GM19467 (cell line): ENCODE measurements around the gene XPNPEP2.

ENCODE experiments used
- ATAC-seq: cut with Tn5 transposase; IDR thresholded peaks from one replicate; pipeline ENCODE4 v1.9.1; 2021; ENCODE audit warnings: mild to moderate bottlenecking, moderate library complexity; ENCODE audit not compliant: unreplicated experiment

Gene XPNPEP2

GRCh38 chrX:129777218-129778030, 38.6 kb downstream of the XPNPEP2 start:
- peak; percentile 22 for ATAC-seq

DNA sequence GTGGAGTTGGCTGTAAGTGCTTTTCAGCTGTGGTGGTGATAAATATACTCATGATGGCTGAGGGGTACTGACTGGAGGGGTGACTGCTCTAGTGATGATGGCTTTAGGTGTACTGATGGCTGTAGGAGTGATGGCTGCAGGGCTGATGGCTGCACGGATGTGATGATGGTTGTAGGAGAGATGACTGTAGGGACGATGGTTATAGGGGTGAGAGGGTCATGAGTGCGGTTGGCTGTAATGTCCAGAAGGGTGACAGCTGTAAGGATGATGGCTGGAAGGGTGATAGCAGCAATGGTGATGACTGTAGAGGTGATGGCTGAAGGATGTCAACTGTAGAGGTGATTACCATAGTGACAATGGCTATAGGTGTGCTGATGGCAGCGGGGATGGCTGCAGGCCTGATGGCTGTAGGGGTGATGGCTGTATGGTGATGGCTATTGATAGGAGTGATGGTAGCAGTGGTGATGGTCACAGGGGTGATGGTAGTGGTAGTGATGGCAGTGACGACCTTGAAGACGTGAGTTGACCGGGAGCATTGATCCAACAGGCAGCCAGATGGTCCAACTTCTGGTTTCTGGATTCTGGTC, 40.4 kb downstream of the XPNPEP2 start:
- ATAC-seq, result no peak

- ATAC-seq, result peak; percentile 28
These were observed 41.0 kb downstream of the XPNPEP2 start, which contains the start of gene SASH3 for GRCh38 chrX:129779747-129780146. Gene SASH3 (plus strand): TSS chrX:129779949. CDS start chrX:129780098, 149 bp downstream.

GRCh38 chrX:129780441-129781105, 41.8 kb downstream of the XPNPEP2 start:
- no peak for ATAC-seq

DNA sequence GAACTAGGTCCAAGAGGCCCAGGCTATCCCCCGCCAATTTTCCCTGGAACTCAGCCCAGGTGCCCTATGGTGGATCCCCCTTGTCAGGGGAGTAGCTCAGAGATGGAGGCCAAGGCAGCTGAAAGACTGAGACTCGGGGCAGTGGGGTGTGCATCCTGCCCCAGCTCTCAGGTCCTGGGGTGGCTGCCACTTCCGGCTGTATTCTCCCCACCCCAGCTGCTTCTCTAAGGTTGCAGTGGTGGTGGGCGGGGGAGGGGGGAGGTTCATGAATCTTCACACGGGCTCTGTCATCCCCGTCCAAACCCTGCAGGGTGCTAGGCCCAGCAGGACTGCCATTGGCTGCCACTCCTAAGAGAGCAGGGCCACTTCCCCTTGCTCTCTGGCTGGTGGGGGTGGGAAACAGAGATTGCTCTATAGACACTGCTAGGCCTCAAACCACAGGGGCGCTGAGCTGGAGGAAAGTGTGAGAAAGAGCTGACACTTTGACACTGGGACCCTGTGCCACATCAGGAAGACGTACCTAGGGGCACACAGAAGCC, 42.4 kb downstream of the XPNPEP2 start:
- ATAC-seq, result peak; percentile 70

DNA sequence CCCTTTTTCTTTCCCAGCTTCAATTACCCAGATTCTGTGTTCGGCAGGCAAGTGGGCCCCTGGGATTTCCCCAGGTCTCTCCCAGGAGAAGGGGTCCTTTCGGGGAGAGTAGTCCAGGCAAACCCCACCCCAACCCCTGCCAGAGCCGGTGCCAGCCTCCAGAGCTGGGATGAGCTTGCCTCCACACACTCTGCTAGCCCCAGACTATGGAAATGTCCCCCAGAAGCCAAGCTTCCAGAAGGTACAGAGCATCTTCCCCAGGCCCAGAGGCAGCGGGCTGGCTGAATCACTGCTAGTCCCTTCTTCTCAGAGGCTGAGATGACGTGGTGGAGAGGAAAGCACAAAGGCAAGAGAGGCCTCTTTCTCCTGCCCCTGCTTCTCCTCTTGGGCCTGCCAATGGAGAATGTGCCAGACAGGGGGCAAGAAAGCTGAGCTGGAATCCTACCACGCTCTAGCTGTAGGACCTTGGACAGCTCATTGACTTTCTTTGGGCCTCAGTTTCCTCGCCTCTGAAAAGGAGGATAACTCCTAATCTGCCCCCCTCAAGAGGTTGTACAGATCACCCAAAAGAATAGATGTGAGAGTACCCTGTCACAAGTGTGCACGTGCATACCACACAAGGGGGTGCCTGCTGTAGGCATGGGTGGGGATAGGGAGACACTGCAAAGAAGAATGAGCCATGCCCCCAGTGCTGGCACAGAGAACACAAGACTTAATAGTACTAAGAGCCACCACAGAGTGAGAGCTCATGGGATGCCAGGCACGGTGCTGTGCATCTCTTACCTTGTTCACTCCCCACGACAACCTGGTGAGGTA, 43.1 kb downstream of the XPNPEP2 start:
- no peak for ATAC-seq

- no peak for ATAC-seq
These were observed 43.9 kb downstream of the XPNPEP2 start for GRCh38 chrX:129782706-129783105.

- no peak for ATAC-seq
These were observed 44.5 kb downstream of the XPNPEP2 start for GRCh38 chrX:129783291-129783713.

GRCh38 chrX:129784371-129784770, 45.6 kb downstream of the XPNPEP2 start:
- ATAC-seq, result no peak

DNA sequence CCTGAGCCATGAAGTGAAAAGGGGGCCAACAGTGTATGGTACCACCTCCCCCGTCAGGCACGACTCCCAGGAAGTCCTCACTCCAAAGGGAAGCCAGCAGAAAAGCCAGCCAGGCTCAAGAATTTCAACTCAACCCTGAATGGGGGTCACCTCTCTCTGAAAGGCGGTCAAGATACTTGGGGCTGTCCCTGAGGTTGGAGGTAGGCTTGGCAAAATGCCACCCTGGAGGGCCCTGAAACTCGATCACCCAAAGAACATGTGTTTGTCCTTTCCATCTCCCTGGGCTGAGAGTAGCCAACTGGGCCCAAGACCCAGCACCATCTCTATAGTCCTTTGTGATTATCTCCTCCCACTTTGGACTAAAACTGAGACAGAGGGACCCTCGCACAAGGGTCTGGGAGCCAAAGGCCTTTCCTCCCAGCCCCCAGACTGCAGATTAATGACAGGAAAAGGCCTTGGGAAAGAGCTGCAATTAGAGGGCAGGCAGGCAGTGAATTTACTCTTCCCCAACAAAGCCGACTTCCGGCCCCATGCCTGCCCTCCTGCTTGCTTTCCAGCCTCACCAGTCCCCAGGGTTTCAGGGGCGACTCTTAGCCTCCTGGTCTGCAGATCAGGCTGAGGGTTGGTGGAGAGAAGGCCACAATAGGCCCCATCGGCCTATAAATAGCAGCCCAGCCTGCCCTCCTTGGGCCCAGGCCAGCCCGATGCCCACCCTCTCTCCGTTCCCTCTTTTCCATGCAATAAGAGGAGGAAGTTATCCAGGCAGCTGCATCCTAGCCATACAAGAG, 46.6 kb downstream of the XPNPEP2 start:
- ATAC-seq, result no peak

- ATAC-seq, result peak; percentile 81
These were observed 47.5 kb downstream of the XPNPEP2 start for GRCh38 chrX:129786210-129786651.

DNA sequence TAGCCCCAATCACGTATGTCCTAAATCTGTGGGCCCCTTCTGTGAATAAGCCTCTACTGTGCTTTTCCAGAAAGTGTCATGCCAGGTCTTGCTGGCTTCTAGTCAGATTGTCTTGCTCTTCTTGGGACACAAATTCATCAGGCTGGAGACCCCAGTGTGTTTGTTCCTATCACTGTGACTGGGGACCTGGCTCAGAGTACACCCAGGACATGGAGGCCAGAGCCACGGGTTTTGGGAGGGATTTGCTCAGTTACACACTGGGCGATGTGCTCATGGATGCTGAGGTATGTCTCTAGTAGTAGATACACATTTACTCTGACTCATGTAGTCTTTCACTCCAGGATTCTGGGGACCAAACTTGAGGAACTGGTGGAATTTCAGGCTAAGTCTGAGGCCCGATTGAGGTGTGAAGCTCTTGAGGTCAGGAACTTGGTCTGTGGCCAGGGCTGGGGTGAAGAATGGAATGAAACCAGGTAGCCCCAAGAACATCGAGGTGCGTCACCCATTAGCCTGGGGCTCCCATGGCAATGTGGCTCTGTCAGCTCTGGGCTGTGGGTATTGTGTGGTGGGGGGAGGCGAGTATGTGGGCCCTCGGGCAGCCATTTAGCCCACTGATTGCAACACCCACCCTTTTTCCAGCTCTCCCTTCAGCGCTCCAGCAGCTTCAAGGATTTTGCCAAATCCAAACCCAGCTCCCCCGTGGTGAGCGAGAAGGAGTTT, 48.7 kb downstream of the XPNPEP2 start:
- no peak for ATAC-seq

GRCh38 chrX:129788527-129788926, 49.7 kb downstream of the XPNPEP2 start:
- ATAC-seq, result no peak

DNA sequence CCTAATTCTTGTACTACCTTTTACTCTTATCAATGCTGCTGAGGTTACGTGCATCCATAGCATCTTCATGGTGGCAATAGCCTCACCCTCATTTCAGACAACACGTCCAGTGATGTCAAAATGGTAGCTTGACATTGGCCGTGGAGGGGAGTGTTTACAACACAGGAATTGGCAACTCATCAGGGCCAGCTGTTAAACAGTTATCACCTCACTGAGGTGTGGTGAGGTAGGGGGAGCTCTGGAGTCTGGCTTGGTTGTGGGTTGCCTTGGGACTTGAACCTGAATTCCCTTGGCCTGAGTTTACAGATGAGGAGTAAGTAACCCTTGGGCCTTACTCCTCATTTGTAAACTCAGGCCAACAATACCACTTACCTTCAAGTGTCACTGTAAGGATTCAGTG, 51.4 kb downstream of the XPNPEP2 start:
- ATAC-seq, result no peak

GRCh38 chrX:129790808-129791207, 52.0 kb downstream of the XPNPEP2 start:
- ATAC-seq, result no peak

GRCh38 chrX:129791336-129791735, 52.6 kb downstream of the XPNPEP2 start:
- ATAC-seq, result no peak

DNA sequence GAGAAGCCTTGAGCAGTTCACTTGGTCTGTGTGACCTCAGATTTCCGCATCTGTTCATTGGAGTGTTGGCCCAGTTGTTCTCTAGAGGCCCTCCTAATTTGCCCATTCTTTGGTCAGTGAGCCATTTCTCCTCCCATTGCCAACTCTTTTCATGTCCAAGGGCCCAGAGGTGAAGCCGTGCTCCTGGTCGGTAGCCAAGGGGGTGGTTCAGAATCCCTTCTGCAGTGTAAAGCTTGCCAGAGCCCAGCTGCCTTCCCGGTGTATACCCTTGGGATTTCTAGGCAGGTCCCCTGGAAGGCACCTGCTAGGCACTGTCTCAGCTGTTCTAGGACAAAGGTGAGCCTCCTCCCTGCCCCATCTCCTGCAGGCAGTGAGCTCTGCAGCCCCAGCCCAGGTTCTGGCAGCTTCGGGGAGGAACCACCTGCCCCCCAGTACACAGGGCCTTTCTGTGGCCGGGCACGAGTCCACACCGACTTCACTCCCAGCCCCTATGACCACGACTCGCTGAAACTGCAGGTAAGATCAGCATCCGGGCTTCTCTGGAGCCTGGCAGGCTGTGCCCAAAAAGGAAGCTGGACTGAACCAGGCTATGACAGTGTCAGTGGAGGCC, 53.3 kb downstream of the XPNPEP2 start:
- ATAC-seq, result no peak

DNA sequence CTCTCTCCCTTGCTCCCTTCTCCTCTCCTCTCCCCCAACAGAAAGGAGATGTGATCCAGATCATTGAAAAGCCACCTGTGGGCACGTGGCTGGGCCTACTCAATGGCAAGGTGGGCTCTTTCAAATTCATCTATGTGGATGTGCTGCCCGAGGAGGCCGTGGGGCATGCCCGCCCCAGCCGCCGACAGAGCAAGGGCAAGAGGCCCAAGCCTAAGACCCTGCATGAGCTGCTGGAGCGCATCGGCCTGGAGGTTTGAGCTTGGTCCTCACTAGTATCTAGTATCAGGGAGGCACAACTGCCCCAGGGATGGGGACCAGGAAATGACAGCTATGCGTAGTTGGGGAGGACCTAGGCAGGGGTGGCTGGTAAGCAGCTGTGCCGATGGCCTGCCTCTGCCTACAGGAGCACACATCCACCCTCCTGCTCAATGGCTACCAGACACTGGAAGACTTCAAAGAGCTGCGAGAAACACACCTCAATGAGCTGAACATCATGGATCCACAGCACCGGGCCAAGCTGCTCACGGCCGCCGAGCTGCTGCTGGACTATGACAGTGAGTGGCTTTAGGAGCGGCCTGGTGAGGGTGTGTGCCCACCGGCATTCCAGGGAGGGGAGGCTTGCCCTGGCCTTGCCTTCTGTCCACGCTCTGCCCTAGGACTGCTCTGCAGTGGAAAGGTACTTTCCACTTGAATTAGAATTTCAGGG, 54.0 kb downstream of the XPNPEP2 start:
- no peak for ATAC-seq
